ENCODE measurements around the gene CPNE8. TPM values are rescaled to one million over a fixed set of nuclear protein-coding genes. Genes with fewer than 3 reads are reported as not detected.
A peak's percentile ranks its signal among the peaks of the same experiment; 100 is the strongest.

Gene CPNE8
- total RNA-seq, 1 experiment from 2014 or later, result not detected

DNA sequence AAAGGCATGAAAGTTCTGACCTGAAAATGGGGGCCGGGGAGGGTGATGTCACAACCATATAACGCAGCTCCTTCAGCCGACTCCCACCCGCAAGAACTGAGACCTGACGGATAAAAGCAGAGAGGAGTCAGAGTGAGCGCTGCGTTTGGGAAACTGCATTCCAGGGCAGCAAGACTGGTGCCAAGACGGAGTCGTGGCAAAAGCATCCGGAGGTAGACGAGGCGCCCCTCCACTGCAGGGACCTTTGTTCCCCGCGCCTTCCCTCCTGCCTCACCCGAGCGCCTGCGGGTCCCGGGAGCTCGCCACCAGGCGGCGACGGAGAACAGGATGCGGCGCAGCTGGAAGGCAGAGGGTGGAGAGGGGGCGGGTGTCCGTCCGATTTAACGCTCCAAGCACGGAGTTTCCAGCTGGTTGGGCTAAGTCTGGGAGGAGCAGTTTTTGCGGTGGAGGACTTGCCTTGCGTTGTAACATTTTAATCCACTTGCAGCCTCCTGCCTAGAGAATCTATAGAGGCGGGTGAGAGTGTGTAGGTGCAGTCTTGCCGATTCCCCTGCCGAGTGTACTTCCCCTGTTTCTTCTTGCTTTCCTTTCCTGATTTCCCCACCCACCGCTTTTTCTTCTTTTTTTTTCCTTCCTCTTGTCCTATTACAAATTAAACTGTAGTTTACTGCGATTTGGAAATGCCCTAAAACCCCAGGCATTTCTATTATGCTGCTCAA, 1.2 kb upstream of the CPNE8 start:
- Histone ChIP-seq H3K4me2 (ENCODE audit: low read depth, low read length, poor library complexity, severe bottlenecking) (no peak overlapping the region), H3K27ac (ENCODE audit: low read length) (no peak overlapping the region), H3K9ac (ENCODE audit: low read length) (no peak overlapping the region), H3K4me1 (ENCODE audit: low read length) (no peaks in the 10 kb centered on the region), H3K27me3 (ENCODE audit: low read length) (no peaks in the 10 kb centered on the region), H3K36me3 (ENCODE audit: insufficient read depth, low read length) (no peaks in the 10 kb centered on the region), H3K9me3 (ENCODE audit: low read length) (peaks cover 23% of the 10 kb centered on the region), H2AFZ (ENCODE audit: low read length) (no peak overlapping the region), H4K20me1 (ENCODE audit: insufficient read depth, low read depth, low read length) (no peaks in the 10 kb centered on the region), H3K4me3 (ENCODE audit: low read length) (no peak overlapping the region), H3K79me2 (ENCODE audit: low read length) (no peaks in the 10 kb centered on the region), H3K9me2 (replicated peaks; ENCODE audit: insufficient read depth, low read length) (no peaks in the 10 kb centered on the region)
- no peak for DNase-seq

DNA sequence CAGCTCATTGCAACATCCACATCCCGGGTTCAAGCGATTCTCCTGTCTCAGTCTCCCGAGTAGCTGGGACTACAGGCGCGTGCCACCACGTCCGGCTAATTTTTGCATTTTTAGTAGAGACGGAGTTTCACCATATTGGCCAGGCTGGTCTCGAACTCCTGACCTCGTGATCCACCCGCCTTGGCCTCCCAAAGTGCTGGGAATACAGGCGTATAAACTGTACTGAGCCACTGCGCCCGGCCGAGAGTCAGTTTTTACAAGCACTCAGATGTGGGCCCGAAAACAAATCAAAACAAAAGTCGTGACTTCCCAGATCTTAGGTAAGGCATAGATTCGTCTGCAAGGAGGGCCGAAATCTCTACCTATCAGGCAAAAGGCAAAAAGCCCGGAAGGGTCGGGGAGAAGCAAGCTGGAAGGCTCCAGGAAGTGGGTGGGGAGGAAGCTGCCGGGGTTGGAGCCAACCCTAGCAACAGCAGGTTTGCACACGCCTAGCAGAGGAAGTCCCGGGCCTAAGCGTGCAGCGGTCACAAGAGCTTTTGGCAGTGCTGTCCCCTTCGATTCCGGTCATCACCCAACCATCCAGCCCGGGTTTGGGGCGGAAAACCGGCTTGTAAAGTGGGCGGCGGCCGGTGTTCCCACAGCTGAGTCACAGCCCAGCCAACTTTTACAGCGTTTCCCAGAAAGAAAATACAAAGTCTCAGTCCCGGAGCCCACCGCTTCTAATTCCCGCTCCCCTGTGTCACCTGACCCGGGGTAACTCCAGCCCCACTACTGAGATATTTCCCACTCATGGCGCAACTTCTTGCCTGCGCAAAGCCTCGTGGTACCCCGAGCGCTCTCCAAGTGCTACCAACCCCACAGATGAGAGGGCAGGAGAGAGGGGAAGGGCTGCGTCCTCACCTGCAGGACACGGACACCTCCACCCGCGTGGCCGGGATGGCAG, 583 bp downstream of the CPNE8 start:
- DNase-seq, result no peak
- no peaks in the 10 kb centered on the region for H3K36me3 ChIP-seq (ENCODE audit: insufficient read depth, low read length)
- no peak overlapping the region for H3K4me3 ChIP-seq (ENCODE audit: low read length)
- H2AFZ ChIP-seq (ENCODE audit: low read length), result no peak overlapping the region
- no peak overlapping the region for H3K4me2 ChIP-seq (ENCODE audit: low read depth, low read length, poor library complexity, severe bottlenecking)
- H3K27me3 ChIP-seq (ENCODE audit: low read length), result no peaks in the 10 kb centered on the region
- H3K79me2 ChIP-seq (ENCODE audit: low read length), result no peaks in the 10 kb centered on the region
- no peaks in the 10 kb centered on the region for H3K9me2 ChIP-seq (replicated peaks; ENCODE audit: insufficient read depth, low read length)
- H3K9ac ChIP-seq (ENCODE audit: low read length), result no peak overlapping the region
- H4K20me1 ChIP-seq (ENCODE audit: insufficient read depth, low read depth, low read length), result no peaks in the 10 kb centered on the region
- no peaks in the 10 kb centered on the region for H3K4me1 ChIP-seq (ENCODE audit: low read length)
- H3K9me3 ChIP-seq (ENCODE audit: low read length), result peaks cover 16% of the 10 kb centered on the region
- H3K27ac ChIP-seq (ENCODE audit: low read length), result no peak overlapping the region

DNA sequence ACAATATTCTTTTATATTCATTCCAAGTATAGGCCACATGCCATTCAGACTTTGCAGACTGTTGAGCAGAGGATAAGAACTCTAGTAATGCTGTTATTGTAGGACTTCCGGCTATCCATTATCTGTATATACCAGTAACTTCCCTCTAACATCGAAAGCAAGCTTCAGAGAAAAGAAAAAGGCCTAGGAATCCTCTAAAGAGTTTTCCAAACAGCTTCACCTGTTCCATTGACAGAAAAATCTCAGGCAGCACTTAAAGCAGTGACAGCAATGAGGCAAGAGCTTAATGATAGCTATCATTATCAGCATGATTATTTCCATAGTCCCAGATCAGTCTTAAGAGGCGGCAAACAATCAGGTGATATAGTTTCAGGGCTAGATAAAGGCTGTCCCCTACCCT, 1.8 kb downstream of the CPNE8 start:
- no peak overlapping the region for H3K4me2 ChIP-seq (ENCODE audit: low read depth, low read length, poor library complexity, severe bottlenecking)
- H3K9ac ChIP-seq (ENCODE audit: low read length), result no peak overlapping the region
- H3K27me3 ChIP-seq (ENCODE audit: low read length), result no peaks in the 10 kb centered on the region
- H3K4me3 ChIP-seq (ENCODE audit: low read length), result no peak overlapping the region
- H3K36me3 ChIP-seq (ENCODE audit: insufficient read depth, low read length), result no peaks in the 10 kb centered on the region
- H3K9me2 ChIP-seq (replicated peaks; ENCODE audit: insufficient read depth, low read length), result no peaks in the 10 kb centered on the region
- no peak overlapping the region for H3K27ac ChIP-seq (ENCODE audit: low read length)
- no peaks in the 10 kb centered on the region for H4K20me1 ChIP-seq (ENCODE audit: insufficient read depth, low read depth, low read length)
- H3K9me3 ChIP-seq (ENCODE audit: low read length), result peaks cover 16% of the 10 kb centered on the region
- no peak for DNase-seq
- no peaks in the 10 kb centered on the region for H3K79me2 ChIP-seq (ENCODE audit: low read length)
- 0 out of 2 replicates have a peak overlapping the region, but pooled peaks have one; percentile 36 for H2AFZ ChIP-seq (ENCODE audit: low read length)
- H3K4me1 ChIP-seq (ENCODE audit: low read length), result no peaks in the 10 kb centered on the region

DNA sequence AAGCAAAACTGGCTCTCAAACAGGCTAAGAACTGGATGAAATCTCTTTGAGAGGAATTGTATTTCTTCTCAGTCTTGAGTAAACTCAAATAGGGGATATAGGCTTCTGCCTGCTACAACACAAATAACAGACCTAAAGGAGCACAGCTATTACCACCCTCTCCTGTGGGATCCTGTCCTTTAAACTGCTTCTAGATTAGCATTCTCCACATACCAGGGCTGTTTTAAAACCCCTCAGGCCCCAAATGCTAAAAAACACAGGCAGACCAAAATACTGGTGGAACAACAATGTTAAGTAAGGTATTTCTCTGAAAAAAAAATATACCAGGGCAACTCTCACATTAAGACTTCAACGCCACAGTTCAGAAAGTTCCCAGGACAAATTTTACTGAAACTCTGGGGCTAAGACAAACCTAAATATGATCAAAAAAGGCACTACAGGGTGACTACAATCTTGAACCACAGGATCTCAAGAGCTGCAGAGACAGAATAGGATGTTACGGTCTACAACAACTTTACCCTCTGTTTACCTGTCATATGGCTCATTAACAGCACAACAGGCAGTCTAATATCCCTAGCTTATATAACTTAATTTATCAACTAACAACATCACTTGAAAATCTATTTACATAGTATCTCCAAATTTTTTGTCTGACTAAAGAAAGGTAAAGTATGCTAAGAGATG, 7.2 kb downstream of the CPNE8 start:
- Histone ChIP-seq H3K79me2 (ENCODE audit: low read length) (no peaks in the 10 kb centered on the region), H4K20me1 (ENCODE audit: insufficient read depth, low read depth, low read length) (no peaks in the 10 kb centered on the region), H3K4me2 (ENCODE audit: low read depth, low read length, poor library complexity, severe bottlenecking) (no peak overlapping the region), H3K27ac (ENCODE audit: low read length) (no peak overlapping the region), H3K4me3 (ENCODE audit: low read length) (no peak overlapping the region), H3K9me2 (replicated peaks; ENCODE audit: insufficient read depth, low read length) (no peaks in the 10 kb centered on the region), H3K9ac (ENCODE audit: low read length) (no peak overlapping the region), H3K27me3 (ENCODE audit: low read length) (no peaks in the 10 kb centered on the region), H2AFZ (ENCODE audit: low read length) (no peak overlapping the region), H3K36me3 (ENCODE audit: insufficient read depth, low read length) (no peaks in the 10 kb centered on the region), H3K4me1 (ENCODE audit: low read length) (no peaks in the 10 kb centered on the region), H3K9me3 (ENCODE audit: low read length) (peaks cover 14% of the 10 kb centered on the region)
- DNase-seq, result no peak

DNA sequence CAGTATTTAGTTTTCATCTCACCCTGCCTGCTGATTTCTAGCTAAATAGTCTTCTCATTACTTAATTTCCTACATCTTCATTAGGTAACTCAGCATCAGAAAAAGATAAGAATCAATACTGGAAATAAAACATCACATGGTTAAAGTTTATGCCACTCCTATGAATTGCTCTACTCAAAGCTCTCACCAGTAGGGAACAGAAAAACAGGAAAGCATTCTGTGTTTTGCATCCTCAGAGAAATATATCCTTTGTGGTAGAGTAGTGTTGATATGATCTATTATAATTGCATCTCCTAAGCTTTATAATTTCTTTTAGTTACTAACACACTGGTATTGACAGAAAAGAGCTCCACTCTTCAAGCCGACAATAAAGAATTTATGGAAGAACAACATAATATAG, 9.9 kb downstream of the CPNE8 start:
- H3K27ac ChIP-seq (ENCODE audit: low read length), result no peak overlapping the region
- H4K20me1 ChIP-seq (ENCODE audit: insufficient read depth, low read depth, low read length), result no peaks in the 10 kb centered on the region
- peaks cover 11% of the 10 kb centered on the region; the same call in 1 of the 2 replicates for H3K9me3 ChIP-seq (ENCODE audit: low read length)
- H2AFZ ChIP-seq (ENCODE audit: low read length), result no peak overlapping the region
- H3K4me2 ChIP-seq (ENCODE audit: low read depth, low read length, poor library complexity, severe bottlenecking), result no peak overlapping the region
- H3K9me2 ChIP-seq (replicated peaks; ENCODE audit: insufficient read depth, low read length), result no peaks in the 10 kb centered on the region; the same call in 1 of the 2 replicates
- H3K27me3 ChIP-seq (ENCODE audit: low read length), result no peaks in the 10 kb centered on the region
- H3K79me2 ChIP-seq (ENCODE audit: low read length), result no peaks in the 10 kb centered on the region
- no peak overlapping the region for H3K4me3 ChIP-seq (ENCODE audit: low read length)
- H3K4me1 ChIP-seq (ENCODE audit: low read length), result no peaks in the 10 kb centered on the region
- no peak for DNase-seq
- H3K36me3 ChIP-seq (ENCODE audit: insufficient read depth, low read length), result no peaks in the 10 kb centered on the region
- H3K9ac ChIP-seq (ENCODE audit: low read length), result no peak overlapping the region

DNA sequence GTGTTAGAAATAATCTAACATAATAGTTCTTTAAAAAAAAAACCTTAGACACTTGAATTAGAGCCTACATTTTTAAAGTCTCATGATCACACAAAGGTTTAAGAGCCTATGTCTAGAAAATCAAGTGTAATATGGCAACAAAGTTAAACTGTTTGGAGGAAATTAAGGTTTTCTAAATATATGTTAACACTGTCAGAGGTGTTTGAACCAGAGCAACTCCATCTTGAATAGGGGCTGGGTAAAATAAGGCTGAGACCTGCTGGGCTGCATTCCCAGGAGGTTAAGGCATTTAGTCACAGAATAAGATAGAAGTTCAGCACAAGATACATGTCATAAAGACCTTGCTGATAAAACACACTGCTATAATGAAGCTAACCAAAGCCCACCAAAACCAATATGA, 12.4 kb downstream of the CPNE8 start:
- Histone ChIP-seq H3K4me3 (ENCODE audit: low read length) (no peak overlapping the region), H3K4me1 (ENCODE audit: low read length) (no peaks in the 10 kb centered on the region), H3K4me2 (ENCODE audit: low read depth, low read length, poor library complexity, severe bottlenecking) (no peak overlapping the region), H3K36me3 (ENCODE audit: insufficient read depth, low read length) (no peaks in the 10 kb centered on the region), H3K9me2 (replicated peaks; ENCODE audit: insufficient read depth, low read length) (no peaks in the 10 kb centered on the region; the same call in 1 of the 2 replicates), H3K27ac (ENCODE audit: low read length) (no peak overlapping the region), H3K9me3 (ENCODE audit: low read length) (peaks cover 9% of the 10 kb centered on the region; the same call in 1 of the 2 replicates), H2AFZ (ENCODE audit: low read length) (no peak overlapping the region), H3K27me3 (ENCODE audit: low read length) (no peaks in the 10 kb centered on the region), H4K20me1 (ENCODE audit: insufficient read depth, low read depth, low read length) (no peaks in the 10 kb centered on the region), H3K79me2 (ENCODE audit: low read length) (no peaks in the 10 kb centered on the region), H3K9ac (ENCODE audit: low read length) (no peak overlapping the region)
- no peak for DNase-seq

DNA sequence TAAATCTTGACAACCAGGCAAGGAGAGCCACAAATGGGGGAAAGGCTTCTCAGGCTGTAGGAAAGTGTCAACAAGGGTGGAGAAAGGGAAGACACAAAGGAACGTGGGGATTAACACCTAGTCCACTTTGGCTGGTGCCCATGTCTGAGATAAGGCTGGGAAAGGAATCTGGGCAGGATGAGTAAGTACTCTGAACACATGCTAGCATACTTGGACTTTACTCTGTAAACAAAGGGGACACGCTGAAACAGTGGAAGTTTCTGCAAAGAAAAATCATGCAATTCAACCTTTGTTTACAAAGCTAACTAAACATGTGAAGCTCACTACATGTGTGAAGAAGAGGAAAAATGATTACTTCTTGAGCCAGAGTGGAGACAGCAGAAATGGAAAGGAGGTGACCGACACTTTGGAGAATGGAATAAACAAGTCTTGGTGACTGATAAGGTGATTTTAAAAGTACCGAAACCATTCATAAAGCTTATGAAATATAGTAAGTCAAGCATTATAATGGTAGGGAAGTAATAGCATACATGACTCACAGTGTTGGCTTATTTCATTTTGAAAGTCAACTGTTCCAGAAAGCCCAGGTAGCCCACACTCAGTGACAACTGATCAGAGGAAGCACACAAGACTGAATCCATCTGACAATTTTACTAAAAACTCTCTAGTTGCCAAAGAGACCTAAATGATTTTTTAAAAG, 13.2 kb downstream of the CPNE8 start:
- Histone ChIP-seq H3K9me2 (replicated peaks; ENCODE audit: insufficient read depth, low read length) (no peaks in the 10 kb centered on the region; the same call in 1 of the 2 replicates), H3K4me2 (ENCODE audit: low read depth, low read length, poor library complexity, severe bottlenecking) (no peak overlapping the region), H4K20me1 (ENCODE audit: insufficient read depth, low read depth, low read length) (no peaks in the 10 kb centered on the region), H3K36me3 (ENCODE audit: insufficient read depth, low read length) (no peaks in the 10 kb centered on the region), H3K4me1 (ENCODE audit: low read length) (no peaks in the 10 kb centered on the region), H3K9ac (ENCODE audit: low read length) (no peak overlapping the region), H3K79me2 (ENCODE audit: low read length) (no peaks in the 10 kb centered on the region), H3K27me3 (ENCODE audit: low read length) (no peaks in the 10 kb centered on the region), H3K27ac (ENCODE audit: low read length) (no peak overlapping the region), H3K4me3 (ENCODE audit: low read length) (no peak overlapping the region), H3K9me3 (ENCODE audit: low read length) (0 out of 2 replicates have a peak, but pooled peaks cover 11% of the 10 kb centered on the region), H2AFZ (ENCODE audit: low read length) (no peak overlapping the region)
- no peak for DNase-seq
